ENCODE results near the gene RBMXL3. TPM values are rescaled to one million over a fixed set of nuclear protein-coding genes. Genes with fewer than 3 reads are reported as not detected.

Gene RBMXL3
- polyA plus RNA-seq, 1 donor: not detected

- no CpG with 5 or more reads among the region's 59 CpGs for WGBS (ENCODE audit: insufficient coverage, low lambda C conversion rate)
- DNase-seq: peak; percentile 5 to 14
- peak within 1 kb of the TSS; percentile 38 for H3K27ac ChIP-seq (ENCODE audit: low read length)
- H3K36me3 ChIP-seq (ENCODE audit: control insufficient read depth, insufficient read depth, low read length): no peaks in the 10 kb centered on the region
- H3K4me3 ChIP-seq (ENCODE audit: low read length): peak within 1 kb of the TSS; percentile 51
- peaks cover 6% of the 10 kb centered on the region for H3K27me3 ChIP-seq (ENCODE audit: control insufficient read depth, insufficient read depth, low read length)
- H3K4me1 ChIP-seq (ENCODE audit: control insufficient read depth, insufficient read depth, low read length): no peaks in the 10 kb centered on the region
- H3K9me3 ChIP-seq (ENCODE audit: control insufficient read depth, low read depth, low read length): no peaks in the 10 kb centered on the region
Observed at GRCh38 chrX:115233497-115234455, 44.6 kb downstream of the RBMXL3 start, which contains the start of gene LRCH2. Gene LRCH2 (minus strand): TSS chrX:115234096. CDS start chrX:115234041, 55 bp downstream.

GRCh38 chrX:115234461-115234860, 45.3 kb downstream of the RBMXL3 start:
- H3K9me3 ChIP-seq (ENCODE audit: control insufficient read depth, low read depth, low read length): no peaks in the 10 kb centered on the region
- H3K27me3 ChIP-seq (ENCODE audit: control insufficient read depth, insufficient read depth, low read length): peaks cover 6% of the 10 kb centered on the region
- H3K27ac ChIP-seq (ENCODE audit: low read length): no peak overlapping the region
- DNase-seq: no peak
- WGBS (ENCODE audit: insufficient coverage, low lambda C conversion rate): 17% methylated on average over 1 of the region's 3 CpGs
- peak overlapping the region; percentile 24 for H3K4me3 ChIP-seq (ENCODE audit: low read length)
- no peaks in the 10 kb centered on the region for H3K4me1 ChIP-seq (ENCODE audit: control insufficient read depth, insufficient read depth, low read length)
- H3K36me3 ChIP-seq (ENCODE audit: control insufficient read depth, insufficient read depth, low read length): no peaks in the 10 kb centered on the region

DNA sequence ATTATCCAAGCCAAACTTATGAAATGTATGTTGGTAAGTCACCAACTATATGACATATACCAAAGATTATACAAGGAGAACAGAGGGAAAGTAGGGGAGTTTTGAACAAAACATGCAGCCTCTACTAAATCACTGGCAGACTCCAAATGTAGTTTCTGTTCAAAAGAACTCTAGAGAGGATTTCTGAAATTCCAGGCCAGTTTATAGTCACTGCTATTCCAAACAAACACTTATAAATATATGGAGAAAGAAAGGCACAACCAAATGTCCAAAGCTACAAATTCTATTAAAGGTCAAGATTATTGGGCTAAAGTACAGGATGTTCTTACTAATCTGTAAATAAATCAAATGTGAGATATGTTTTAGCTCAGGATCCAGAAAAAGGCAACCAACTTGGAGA, 47.4 kb downstream of the RBMXL3 start:
- Histone ChIP-seq H3K27me3 (ENCODE audit: control insufficient read depth, insufficient read depth, low read length) (peaks cover 6% of the 10 kb centered on the region), H3K9me3 (ENCODE audit: control insufficient read depth, low read depth, low read length) (no peaks in the 10 kb centered on the region), H3K4me3 (ENCODE audit: low read length) (no peak overlapping the region), H3K27ac (ENCODE audit: low read length) (no peak overlapping the region), H3K4me1 (ENCODE audit: control insufficient read depth, insufficient read depth, low read length) (no peaks in the 10 kb centered on the region), H3K36me3 (ENCODE audit: control insufficient read depth, insufficient read depth, low read length) (no peaks in the 10 kb centered on the region)
- DNase-seq: no peak

DNA sequence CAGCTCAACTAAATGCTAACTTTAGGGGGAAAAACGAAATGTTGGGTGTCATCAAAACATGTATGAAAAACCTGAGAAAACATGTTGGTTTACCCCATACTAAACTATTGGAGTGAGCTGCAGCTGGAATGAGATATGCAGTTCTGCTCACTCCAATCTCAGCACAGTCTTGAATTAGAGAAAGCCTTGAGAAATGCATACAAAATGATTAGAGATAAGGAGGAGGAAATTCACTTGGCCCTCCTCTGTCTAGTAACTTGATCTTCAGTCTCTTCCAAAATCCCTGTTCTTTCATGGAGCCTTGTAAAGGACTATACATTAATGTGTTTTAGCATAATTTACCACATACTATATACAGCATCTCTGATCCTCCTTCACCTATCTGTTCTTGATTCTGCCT, 47.8 kb downstream of the RBMXL3 start:
- Histone ChIP-seq H3K4me3 (ENCODE audit: low read length) (no peak overlapping the region), H3K27me3 (ENCODE audit: control insufficient read depth, insufficient read depth, low read length) (peaks cover 6% of the 10 kb centered on the region), H3K27ac (ENCODE audit: low read length) (no peak overlapping the region), H3K36me3 (ENCODE audit: control insufficient read depth, insufficient read depth, low read length) (no peaks in the 10 kb centered on the region), H3K9me3 (ENCODE audit: control insufficient read depth, low read depth, low read length) (no peaks in the 10 kb centered on the region), H3K4me1 (ENCODE audit: control insufficient read depth, insufficient read depth, low read length) (no peaks in the 10 kb centered on the region)
- WGBS (ENCODE audit: insufficient coverage, low lambda C conversion rate): no CpG with 5 or more reads among the region's 1 CpG
- no peak for DNase-seq

Other genes with a start within 250 kb of the RBMXL3 start
- 0.27 TPM for gene IL13RA2, start 171.8 kb upstream of the RBMXL3 start, polyA plus RNA-seq
- gene LRCH2, start 44.7 kb downstream of the RBMXL3 start, polyA plus RNA-seq: 3.9 TPM
- gene LUZP4, start 100.3 kb downstream of the RBMXL3 start, polyA plus RNA-seq: not detected